COLO668 (cell line): Measurements from ENCODE around the gene DOK7.
A peak's percentile ranks its signal among the peaks of the same experiment; 100 is the strongest.

ENCODE experiments used
- DNase-seq: peaks from one replicate; lab custom pipeline; 2025; ENCODE audit not compliant: unreplicated experiment; lab: John Stamatoyannopoulos, UW

DOK7 gene

DNA sequence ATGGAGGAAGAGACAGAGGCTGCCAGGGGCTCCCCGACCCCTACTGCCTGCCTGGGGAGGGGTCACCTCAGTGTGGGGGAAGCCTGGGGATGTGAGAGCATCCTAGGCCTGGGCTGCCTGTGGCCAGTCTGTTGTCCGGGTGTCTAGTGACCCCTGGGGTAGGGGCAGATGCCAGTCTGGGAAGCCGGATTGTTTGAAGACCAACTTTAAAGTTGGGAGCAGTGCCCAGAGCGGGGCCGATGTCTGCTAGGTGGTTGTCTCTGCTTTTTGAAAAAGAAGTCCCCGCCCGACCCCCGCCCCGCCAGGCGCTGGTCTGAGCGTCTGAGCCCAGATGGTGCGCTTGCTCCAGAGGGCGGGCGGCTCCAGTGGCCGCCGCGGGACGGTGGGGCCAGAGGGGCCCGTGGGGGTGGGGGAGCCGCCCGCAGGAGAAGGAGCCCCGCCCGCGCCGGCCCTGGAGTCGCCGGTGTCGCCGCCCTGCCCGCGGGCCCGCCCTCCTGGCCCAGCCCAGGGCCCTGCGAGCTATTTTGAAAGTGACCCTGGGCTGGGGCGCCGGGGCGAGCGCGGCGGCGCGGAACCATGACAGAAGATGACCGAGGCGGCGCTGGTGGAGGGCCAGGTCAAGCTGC is at the start of gene DOK7:
DOK7 (plus strand) TSS at position 517 of the 626 bp plus-strand sequence; CDS start at position 587, 70 bp downstream.
- no peak for DNase-seq

GRCh38 chr4:3413675-3414420 is 49.3 kb upstream of the DOK7 start:
- DNase-seq, result no peak

DNA sequence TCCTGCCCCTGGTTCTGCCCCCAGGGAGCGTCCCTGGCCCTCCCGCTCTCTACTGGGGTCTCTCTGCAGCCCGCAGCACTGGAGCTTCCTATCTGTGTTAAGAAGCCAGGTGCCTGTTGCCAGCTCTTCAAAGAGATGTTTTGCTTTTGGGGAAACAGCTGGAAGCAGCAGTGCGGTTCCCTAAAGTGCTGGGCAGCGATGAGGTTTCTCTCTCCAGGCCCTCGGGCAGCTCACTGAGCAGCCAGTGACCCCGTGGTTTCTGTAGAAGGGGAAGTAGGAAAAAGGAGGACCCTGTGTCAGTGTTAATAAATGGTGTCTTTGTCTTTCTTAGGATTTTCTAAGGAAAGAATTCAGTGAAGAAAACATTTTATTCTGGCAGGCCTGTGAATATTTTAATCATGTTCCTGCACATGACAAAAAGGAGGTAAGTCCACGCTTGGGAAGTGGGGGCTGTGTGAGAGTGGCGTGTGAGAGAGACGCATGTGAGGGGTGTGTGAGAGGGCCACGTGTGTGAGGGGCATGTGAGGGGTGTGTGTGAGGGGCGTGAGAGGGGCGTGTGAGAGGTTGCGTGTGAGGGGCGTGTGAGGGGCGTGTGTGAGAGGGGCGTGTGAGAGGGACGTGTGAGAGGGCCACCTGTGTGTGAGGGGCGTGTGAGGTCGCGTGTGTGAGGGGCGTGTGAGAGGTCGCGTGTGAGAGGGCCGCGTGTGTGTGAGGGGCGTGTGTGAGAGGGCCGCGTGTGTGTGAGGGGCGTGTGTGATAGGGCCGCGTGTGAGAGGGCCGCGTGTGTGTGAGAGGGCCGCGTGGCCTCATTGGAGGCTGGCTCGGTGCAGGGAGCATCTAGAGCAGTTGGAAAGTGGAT is 48.5 kb upstream of the DOK7 start:
- DNase-seq, result no peak

DNA sequence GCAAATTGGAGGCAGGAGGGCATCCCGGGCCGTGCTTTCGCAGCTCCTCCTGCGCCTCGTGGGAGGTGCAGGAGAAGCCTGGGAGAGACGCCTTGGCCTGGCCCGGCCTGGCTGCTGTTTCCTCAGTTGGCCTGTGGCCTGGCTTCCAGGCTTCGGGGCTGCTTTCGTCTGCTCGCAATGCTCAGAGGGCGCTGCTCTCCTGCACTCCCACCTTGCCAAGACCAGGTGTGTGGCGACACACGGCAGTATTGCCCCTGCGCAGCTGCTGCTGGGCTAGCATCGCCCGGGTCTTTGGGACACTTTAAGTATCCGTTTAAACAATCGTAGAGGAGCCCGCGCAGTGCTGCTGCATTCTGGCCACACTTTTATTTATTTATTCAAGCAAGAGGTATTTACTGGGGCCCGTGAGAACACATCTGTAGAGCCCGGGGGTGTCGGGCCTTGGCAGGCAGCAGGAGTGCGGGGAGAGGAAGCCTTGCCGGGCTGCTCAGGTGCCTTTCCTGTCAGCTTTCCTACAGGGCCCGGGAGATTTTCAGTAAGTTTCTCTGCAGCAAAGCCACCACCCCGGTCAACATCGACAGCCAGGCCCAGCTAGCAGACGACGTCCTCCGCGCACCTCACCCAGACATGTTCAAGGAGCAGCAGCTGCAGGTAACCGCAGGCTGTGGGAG is 47.5 kb upstream of the DOK7 start:
- DNase-seq, result no peak

DNA sequence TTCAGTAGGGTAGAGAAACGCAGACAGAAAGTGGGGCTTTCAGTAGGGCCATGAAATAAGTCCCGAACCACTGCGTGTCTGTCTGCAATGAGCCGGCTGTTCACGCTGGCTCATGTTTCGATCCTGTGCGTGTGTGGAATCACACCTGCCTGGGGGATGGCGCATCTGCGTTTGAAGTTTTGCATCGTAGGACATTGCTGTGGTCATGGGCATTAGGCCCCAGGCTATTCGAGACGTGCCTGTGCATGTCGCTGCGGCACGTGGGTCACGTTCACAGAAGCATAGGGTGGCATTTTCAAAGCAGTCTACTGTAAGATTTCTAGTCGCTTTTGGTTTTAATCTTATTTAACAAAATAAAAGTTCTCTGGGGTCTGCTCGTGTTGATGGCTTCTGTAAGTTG is 46.8 kb upstream of the DOK7 start:
- DNase-seq, result peak; percentile 54

- DNase-seq, result no peak
Observed at GRCh38 chr4:3416821-3417221, 46.3 kb upstream of the DOK7 start.

DNA sequence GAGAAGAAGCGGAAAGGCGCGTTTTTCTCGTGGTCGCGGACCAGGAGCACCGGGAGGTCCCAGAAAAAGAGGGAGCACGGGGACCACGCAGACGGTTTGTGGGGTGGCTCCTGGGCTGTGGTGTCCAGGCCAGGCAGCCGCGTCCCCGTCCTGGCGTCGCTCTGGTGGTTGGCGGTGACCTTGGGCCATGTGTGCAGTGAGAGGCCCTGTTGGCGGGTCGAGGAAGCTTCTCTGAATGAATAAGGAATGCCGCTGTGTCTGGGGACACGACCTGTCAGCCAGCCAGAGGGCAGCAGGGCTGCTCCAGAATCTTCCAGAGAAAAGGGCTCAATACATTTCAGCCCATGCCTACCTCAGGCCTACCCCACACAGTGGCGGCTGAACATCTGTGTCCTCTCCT is 45.7 kb upstream of the DOK7 start:
- DNase-seq, result no peak

DNA sequence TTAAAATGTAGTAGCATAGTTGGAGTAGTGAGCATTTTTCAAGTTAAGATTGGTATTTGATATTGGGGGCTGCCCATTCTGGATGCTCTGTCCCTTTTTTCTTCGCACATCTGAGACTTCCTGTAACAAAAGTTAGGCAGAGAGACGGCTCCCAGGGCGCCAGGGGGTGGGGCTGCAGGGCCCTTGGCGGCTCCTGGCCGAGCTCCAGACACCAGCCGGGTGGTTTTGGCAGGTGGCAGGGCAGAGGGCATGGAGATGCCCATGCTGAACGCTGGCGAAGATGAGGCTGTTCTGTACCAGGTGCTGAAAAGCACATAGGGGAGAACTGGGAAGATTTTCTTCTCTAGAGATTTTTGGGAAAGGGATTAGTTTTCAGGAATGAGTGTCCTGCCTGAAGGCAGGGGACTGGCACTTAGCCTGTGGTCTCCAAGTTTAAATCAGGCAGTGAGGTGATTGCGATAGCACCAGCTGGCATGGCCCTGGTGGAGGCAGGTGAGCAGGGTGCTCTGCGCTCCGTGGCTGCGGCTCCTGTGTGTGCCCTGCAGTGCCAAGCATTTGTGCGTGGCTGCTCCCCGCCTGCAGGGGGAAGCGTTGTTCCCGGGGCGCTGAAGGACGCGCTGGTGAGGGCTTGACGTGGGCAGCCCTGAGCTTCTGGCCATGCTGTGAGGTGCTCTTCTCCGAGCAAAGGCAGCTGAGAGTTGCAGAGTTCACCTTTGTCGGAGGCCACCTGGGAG is 44.9 kb upstream of the DOK7 start:
- DNase-seq, result peak; percentile 6

- DNase-seq, result no peak
Observed at GRCh38 chr4:3419836-3420605, 43.1 kb upstream of the DOK7 start.

DNA sequence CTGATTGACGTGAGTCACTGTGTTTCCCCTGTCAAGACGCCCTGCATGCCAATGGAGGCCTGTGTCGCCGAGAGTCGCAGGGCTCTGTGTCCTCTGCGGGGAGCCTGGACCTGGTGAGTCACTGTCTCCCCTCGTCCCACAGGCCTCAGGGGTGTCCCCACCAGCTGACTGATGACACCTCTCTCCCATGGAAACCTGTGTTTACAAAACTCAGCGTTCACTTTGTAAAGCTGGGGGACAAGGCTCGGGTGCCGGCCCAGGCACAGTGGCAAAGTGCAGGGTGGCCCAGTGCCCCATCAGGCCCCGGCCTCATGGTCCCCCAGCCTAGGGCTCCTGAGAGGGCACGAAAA is 42.5 kb upstream of the DOK7 start:
- DNase-seq, result no peak

GRCh38 chr4:3420956-3421355 is 42.1 kb upstream of the DOK7 start:
- no peak for DNase-seq

DNA sequence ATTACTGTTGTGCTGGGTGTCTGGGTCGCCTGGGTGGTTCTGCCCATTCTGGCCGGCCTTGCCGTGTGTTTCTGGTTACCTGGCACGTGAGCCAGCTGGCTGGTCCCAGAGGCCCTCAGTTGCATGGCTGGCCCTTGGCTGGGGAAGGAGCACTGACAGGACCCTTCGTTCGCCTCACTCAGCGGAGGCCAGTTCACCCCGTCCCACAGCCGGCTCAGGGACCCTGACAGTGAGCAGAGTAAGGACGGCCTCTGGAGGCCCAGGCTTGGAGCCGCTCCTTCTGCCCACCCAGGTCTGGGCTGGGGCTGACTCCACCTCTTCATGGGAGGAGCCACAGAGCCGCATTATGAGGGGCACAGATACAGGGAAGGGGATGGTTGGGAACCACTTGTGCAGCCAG is 41.6 kb upstream of the DOK7 start:
- DNase-seq, result no peak

- peak; percentile 38 for DNase-seq
Observed at GRCh38 chr4:3422241-3422801, 40.8 kb upstream of the DOK7 start.

DNA sequence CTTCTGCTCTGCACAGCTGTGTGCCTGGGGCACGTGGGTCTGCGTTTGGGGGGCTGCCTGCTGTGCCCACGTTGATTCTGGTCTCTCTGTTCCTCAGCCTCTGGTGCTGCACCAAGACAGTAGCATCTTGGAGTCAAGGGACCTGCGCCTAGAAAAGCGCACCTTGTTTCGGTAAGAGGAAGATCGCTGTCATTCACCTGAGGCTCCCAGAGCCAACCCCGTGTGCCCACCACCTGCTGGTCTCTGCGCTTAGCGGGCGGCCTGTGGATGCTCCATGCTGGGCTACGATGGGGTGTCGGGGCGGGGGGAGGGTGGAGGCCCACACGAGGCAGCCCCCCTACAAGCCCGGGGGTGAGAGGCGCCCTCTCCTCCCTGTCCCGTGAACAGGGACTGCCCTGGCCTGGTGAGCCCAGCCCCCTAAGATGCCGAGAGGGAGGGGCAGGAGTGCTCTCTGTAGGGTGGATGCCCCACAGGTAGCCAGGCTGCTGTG is 40.3 kb upstream of the DOK7 start:
- DNase-seq, result no peak

DNA sequence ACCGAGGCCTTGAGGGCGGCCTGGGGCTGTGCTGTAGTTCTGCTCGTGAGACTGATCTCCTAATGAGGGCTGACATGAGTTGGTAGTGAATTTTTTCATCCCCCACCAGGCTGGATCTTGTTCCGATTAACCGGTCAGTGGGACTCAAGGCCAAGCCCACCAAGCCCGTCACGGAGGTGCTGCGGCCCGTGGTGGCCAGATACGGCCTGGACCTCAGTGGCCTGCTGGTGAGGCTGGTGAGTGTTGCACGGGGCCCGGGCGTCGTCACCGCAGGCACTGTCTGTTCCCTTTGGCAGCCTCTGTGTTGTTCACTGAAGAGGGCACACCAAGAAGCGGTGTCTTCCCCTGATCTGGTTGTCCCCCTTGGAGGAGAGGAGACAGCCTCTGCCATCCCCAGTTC is 39.7 kb upstream of the DOK7 start:
- DNase-seq, result no peak

- DNase-seq, result peak; percentile 70
Observed at GRCh38 chr4:3423952-3424351, 39.2 kb upstream of the DOK7 start.

DNA sequence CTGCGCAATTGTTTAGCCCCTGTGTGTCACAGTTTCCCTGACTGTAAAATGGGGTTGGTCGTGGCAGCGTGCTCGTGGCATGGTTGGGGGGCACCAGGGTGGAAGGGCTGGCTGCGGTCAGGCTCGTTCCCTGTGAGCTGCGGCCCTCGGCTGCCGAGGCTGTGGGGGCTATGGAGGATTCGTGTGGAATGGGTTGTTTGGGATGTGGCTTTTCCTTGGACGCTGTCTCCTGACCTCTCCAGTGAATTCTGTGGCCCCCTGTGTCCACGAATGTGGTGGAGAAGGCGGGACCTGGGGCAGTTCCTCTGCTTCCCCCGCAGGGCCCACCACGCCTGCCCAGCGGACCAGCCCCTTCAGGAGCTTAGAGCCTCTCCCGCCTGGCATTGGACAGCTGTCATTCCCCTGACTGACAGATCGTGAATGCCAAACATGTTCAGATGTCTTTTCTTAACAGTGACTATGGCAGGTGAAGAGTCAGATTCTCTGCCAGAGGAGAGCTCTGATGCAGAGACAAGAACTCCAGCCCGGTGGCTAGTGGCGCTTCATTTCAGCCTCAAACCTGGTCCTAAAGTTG is 38.5 kb upstream of the DOK7 start:
- no peak for DNase-seq

DNA sequence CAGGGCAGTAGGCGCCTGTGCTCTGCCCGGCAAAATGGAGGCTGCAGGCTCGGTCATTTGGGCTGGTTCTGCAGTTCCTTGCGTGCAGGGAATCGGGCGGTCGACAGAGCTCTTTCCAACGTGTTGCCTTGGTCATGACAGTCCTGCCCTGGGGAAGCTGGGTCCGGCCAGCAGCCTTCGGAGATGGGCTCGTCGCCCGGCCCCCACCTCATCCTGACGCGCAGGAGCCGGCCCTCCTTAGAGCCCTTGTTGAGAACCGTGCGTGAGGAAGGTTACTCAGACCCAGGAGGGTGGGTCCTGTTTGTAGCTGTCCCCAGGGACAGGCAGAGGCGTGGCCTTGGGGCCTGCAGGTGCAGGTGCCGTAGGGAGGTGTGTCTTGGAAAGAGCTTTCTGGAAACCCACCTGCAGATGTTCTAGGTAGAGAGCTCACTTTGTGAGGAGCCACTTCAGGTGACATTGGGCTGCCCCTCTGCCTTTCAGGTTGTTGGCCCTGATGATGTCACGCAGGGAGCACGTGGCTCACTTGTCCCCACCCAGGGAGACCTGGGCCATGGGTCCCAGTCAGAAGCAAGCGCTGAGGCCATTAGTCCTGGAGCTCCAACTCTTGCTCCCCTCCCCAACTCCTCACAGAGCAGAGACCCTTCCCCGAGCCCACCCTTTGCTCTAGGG is 36.5 kb upstream of the DOK7 start:
- peak; percentile 39 for DNase-seq

- DNase-seq, result no peak
Observed at GRCh38 chr4:3427134-3427476, 36.0 kb upstream of the DOK7 start.
